Measurements from ENCODE around the gene ADAM22.

DNA sequence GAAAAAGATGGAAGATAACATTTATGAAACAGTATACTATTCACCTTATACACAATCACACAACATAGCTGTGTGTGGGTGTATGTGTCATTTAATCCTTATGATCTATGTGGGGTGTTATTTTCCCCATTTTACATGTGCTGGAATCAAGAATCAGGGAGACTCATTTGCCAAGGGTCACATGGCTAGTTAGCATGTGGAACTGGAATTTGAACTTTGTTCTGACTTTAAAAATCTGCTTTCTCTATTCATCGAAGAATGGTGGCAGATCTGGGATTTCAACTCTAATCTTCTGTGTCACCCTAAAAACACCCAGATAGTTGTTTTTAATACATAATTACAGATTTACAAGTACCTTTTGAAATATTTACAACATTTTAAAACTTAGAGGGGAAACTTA is 65.2 kb downstream of the ADAM22 start:
- TF ChIP-seq POLR2A (IDR thresholded peaks at IDR 0.05) (no peak), CTCF (IDR thresholded peaks at IDR 0.05 in 8 of 11, conservative IDR thresholded peaks at IDR 0.05 in 3 of 11) (no peak), POLR2AphosphoS5 (IDR thresholded peaks at IDR 0.05) (no peak)

All from spleen (tissue), 7 donors.